Superior temporal gyrus (tissue), 1 donor: Measurements from ENCODE around the gene NAT8L.

Experiments
- DNase-seq: peaks from one replicate; pipeline ENCODE4 v3.0.0-alpha.2; 2016; ENCODE audit errors: extremely low spot score

NAT8L gene

DNA sequence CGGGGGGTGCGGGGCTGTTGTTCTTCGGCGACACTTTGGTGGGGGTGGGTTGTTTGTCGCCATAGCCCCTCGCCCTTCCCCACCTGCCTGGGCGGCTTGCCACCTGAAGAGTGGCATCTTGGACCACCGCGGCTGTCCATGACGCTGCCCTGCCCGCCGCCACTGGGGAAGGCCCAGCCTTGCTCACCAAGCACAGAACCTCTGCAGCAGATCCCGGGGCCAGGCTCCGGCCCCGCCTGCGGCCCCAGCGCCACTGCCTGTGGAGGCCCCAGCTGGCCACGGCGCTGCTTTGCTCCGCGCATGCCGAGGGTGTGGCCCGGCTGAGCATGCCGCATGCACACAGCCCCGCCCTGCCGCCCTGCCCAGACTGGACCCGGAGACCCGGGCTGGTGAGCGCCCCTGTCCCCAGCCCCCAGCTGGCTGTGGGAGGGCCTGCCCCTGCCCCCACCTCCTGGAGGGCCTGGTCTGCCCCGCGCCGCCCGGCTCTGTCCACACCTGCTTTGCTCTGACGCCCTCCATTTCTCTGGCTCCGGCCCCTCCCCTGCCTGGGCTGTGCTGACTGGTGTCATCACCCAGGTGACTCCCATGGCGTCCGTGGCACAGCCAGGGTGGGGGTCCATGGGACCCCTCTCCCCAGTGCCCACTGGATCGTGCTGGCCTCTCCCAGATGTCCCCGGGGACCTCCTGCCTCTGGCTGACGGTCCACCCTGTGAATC, 5.3 kb downstream of the NAT8L start:
- no peak for DNase-seq

GRCh38 chr4:2065106-2065930, 6.2 kb downstream of the NAT8L start:
- no peak for DNase-seq

DNA sequence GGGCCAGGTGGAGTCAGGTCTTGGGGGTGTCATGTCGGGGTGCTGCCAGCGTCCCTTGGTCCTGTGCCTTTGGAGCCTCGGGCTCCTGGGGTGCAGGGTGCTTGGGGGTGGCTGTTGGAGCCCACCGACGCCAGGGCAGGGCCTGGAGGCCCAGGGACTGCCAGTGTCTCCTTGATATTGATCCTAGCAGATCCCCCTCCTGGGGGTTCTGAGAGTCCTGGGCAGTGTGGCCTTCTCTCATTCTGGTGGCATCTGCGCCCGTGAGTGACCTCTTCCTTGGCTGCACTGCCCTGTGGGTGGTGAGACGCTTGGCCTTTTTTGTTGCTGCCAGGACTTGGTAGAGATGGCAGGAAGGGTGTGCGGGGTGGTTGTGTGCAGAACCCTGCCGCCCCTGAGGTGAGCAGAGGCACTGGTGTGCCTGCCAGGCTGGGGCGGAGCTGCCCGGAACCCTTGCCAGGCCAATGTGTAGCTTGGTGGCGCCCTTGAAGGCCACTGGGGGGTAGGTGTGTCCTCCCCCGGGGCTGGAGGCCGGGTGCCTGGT, 7.0 kb downstream of the NAT8L start:
- no peak for DNase-seq

DNA sequence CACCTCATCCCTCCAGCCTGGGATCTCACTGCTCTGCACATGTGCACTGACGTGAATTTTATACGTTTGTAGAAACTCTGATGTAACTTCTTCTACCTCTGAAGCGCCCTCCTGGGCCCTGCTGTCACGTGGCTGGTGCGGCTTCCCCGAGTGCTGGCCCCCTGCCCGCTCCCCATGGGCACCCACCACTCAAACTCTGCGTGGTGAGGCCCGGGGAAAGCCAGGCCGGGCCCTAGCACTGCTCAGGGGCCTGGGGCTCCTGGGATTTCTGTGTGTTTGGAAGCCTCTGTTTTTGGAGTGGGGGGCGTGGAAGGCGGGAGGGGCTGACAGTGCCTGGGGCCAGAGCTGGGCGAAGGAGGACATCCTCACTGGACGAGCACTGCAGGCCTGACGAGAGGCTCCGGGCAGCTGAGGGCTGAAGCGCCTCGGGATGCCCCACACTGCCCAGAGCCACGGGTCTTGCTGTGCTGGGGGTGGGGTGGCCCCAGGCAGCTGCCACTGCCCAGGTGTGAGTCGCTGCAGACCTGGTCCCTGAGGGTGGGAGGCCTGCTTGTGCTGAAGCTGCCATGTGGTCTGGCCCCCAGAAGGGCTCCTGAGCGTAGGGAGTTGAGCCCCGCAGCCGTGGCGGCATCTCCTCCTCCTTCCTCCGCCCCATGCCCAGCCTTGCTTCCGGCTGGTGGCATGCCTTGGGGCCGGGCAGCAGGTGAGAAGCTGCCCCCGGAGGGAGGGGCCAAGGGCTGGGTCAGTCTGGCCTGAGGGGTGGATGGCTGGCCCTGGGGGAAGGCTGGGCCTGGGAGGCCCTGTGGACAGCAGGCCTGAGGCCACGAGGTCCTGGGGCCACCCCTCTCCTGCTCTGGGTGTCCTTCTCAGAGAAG, 7.7 kb downstream of the NAT8L start:
- DNase-seq, result no peak

DNA sequence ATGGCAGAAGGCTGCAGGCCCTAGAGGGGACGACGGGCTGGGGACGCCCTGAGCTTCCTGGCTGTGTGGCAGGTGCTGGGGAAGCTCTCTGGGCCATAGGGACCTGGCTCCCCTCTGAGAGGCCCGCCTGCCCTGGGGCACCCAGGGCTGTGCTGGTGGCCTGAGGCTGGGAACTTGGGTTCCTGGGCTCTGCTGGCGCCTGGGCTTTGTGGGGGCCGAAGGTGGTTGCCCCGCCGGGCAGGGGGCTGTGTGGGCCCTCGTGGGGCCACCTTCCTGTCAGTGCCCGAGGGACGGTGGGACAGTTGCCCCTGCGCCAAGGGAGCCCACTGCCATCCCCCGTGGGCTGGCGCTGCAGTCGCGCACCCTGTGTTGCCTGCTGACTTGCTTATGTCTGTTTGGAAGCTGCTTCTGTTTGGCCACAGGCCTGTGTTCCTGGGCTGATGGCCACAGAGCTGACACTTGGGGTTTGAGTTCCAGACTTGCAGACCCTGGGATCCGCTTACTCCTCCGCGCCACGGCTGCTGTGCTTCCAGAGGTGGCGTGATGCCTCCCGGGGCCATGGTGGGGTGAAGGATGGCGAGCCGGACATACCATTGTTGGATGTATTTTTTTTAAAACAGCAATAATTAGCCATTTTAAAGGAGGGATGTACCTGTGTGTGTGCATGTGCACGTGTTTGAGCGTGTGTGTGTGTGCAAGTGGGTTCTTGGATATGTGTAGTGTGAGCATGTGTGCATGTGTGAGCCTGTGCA, 8.5 kb downstream of the NAT8L start:
- no peak for DNase-seq

DNA sequence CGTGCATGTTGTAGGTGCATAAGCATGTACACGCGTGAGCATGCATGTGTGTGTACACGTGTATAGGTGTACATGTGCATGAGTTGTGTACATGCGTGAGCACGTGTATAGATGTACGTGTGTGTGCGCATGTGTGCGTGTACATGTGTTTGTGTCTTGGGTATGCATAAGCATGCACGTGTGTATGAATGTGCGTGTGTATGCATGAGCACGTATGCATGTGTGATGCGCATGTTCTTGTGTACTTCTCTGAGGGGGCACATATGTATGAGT, 9.0 kb downstream of the NAT8L start:
- DNase-seq, result no peak

GRCh38 chr4:2068566-2068965, 9.4 kb downstream of the NAT8L start:
- no peak for DNase-seq

DNA sequence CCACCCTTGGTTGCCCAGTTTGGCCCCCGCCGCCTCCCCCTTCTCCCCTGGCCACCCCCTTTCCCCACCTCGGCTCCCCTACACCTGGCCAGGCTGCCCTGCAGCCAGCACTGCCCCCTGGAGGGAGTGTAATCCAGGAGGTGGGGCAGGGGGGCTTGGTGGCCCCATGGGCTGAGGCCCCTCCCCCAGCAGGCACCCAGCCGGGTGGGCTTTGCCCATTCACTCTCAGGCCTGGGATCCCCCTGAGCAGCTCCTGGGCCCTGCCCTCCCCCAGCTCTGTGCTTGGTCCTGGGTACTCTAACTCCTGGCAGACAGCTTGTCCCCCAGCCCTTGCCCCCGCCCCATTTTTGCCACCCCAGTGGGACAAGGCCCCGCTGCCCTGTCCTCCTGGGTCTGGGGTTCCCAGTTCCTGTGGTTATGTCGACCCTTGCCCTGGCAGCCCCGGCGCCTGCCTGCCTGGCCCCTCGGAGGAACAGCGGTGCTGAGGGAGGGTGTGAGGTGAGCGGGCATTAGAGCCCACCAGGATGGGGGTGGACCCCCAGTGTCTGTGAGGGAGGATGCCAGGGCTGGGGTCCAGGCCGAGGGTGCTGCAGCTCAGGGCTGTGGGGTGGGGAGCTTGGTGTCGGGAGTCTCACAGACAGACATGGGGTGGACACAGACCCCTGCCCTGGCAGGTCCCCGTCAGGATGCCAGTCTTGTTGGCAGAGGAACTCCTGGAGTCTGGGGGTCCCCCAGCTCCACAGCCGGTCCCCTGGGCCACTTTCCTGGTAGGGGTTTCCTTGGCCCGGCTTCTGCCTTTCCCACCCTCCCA, 10.2 kb downstream of the NAT8L start:
- no peak for DNase-seq

DNA sequence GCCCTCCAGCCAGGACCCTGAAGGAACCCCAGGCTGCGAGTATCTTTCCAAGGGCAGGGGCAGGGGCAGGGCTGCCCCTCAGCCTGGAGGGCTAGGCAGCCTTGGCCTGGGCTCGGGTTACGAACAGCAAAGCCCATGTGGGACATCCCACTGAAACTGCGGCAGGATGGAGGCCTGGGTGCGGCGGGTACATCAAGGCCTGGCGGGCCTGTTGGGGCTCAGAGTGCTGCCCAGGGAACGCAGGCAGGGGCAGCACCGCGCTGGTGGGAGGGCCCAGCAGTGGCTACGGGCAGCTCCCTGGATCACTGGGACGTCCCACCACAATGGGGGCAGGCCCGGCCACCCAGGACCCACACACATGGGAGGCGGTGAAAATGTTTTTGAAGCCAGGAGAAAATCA, 10.9 kb downstream of the NAT8L start:
- DNase-seq, result no peak

DNA sequence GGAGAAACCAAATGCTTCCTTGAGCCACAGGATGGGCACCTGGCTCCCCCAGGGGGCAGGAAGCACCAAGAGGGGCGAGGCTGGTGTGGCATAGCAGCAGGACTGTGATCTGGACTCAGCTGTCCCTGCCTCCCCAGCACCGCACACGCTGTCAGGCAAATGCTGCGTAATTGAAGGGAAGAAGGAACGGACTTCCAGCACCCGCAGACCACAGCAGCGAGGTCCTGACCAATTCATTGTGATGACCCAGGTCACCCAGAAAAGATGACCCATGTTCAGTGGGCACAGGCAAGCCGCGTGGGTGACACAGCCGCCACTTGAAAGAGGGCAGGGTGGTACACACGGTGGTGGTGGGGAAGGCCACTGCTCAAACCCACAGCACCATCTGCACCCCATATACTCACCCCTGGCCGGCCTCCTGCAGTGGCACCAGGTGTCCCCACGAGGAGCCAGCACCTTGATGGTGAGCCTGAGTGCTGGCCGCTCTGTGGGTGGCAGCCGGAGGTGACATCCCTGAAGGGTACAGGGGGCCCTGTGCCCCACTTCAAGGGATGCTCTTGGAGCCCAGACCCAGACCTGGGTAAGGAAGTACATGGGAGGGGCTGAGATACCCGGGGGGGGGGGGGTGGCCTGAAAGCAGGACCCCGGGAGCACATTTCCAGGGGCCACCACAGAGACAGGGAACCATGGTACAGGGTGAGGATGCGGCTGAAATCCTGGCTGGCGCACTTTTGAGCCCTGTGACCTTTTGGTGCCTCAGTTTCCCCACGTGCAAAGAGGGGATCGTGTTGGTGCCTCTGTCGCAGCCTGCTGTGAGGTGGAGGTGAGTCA, 11.5 kb downstream of the NAT8L start:
- no peak for DNase-seq

- DNase-seq, result no peak
Observed at GRCh38 chr4:2071252-2071911, 12.3 kb downstream of the NAT8L start.

DNA sequence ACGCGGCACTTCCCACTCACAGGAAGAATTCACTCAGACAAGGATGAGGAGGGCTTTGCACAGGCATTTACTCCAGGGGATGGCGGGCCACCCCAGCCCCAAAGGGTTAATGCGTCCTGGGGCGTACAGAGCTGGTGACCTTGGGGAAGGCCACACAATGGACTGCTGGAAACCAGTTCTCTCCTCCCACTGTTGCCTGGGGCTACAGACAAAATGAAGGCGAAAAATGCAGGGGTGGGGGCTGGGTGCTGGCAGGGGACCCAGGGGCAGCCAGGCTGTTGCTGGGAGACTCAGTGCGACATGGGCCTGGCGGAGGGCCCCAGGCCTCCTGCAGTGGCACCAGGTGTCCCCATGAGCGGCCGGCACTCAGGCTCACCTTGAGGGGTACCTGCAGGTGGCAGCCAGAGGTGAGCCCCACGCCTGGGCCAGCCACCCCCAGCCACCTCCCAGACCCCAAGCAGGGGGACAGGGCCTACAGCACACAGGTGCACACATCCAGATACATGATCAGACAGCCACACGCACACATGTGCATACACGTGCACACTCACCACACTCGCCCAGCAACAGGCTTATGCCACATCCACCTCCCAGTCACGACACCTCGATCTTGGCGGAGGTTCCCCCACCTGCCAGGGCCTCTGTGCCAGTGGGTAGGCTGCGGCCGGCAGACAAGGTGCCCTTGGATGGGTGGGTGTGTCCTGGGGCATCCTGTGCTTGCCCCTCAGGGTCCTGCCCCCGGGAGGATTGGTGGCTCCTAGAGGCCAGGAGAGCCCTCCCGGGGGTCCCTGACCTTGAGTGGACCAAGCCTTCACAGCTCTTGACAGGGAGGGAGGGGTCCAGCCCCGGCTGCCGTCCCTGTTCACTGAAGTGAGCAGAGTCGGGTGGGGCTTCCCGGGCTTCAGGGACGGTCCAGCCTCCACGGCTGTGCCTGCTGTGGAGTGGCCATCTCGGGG, 13.1 kb downstream of the NAT8L start:
- DNase-seq, result no peak

GRCh38 chr4:2072971-2073807, 14.1 kb downstream of the NAT8L start:
- no peak for DNase-seq

- DNase-seq, result no peak
Observed at GRCh38 chr4:2073808-2074481, 14.8 kb downstream of the NAT8L start.

DNA sequence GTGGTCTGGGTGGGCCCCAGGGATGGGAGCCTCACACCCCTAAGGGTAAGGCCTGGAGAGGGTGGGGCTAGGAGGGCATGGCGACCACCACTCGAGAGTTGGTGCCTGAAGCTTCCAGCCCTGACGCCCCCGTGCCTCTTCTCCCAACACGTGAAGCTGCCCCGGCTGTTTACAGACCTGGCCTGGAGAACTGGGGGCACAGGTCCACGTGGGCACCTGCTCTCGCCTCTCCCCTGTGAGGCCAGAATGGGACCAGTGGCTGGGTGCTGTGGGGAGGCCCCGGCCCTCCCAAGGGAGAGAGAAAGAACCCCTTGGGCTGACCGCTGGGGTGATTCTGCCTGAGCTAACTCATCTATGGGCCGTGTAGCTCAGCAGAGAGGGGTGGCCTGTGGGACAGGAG, 15.5 kb downstream of the NAT8L start:
- no peak for DNase-seq

DNA sequence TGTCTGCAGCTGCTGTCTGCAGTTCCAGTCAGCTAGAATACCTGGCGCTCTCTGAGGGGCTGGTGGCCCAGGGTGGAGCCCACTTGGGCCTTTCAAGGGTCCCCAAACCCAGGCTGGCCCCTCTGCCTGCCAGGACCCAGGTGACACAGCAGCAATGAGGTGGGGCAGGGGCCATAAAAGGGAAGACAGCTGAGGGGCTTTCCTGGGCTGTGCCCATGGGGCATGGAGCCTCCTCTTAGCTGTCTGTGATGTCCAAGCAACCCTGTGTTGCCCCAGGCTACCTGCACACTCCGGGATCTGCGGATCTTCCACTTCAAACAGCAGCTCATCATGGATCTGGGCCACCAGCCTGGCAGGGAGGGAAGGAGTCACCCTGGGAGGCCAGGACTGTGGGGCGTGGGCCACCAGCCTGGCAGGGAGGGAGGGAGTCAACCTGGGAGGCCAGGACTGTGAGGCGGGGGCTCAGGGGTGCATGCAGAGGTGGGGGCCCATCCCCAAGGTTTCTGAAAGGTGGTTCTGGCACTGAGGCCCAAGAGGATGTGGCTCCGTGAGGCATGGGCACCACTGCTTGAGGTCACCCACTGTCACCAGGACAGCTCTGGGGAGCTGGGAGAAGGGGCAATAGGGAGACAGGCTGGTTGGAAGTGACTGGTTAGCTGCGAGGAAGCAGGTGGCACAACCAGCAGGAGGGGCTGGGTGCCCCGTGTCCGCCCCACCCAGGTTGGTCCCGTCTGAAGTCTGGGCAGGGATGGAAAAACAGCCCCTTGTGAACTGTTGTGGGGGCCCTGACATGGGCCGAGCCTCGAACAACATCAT, 16.3 kb downstream of the NAT8L start:
- DNase-seq, result no peak
